H1 (cell line): Measurements from ENCODE around the gene SLC5A10. TPM values are rescaled to one million over a fixed set of nuclear protein-coding genes. Genes with fewer than 3 reads are reported as not detected.

Source experiments
- CTCF ChIA-PET: fragments of 300-600 bp; sonication (Branson Sonifier 250); formaldehyde crosslinking; loops from one replicate; lab custom pipeline; 2021; ENCODE audit not compliant: partially characterized antibody; lab: Charles Lee
- POLR2A ChIA-PET: fragments of 300-600 bp; sonication (Branson Sonifier 250); formaldehyde crosslinking; loops from one replicate; lab custom pipeline; 2021; ENCODE audit warnings: inconsistent platforms; ENCODE audit not compliant: partially characterized antibody; lab: Charles Lee
- DNase-seq, 2 experiments: peaks; one replicate each; pipeline versions ENCODE4 v3.0.0 to v3.0.0-alpha.2; 2010 to 2022; ENCODE audit warnings: low spot score in 2 of 2, low read depth in 1 of 2, mixed read lengths in 1 of 2
- FAIRE-seq: peaks from 2 replicates; lab custom pipeline; 2011; peaks lifted over from hg19 to GRCh38; lab: Jason Lieb, UNC
- H2AFZ ChIP-seq: 2 replicates; pipeline ENCODE4 v1.8.1; 2012; ENCODE audit warnings: low read length, inconsistent platforms
- H2AK5ac ChIP-seq: 2 replicates; pipeline ENCODE4 v1.6.1; 2013; ENCODE audit warnings: low read depth, low read length
- H2BK120ac ChIP-seq: replicated peaks from 2 replicates; pipeline ENCODE3; 2013; ENCODE audit warnings: low read depth, low read length, inconsistent platforms
- H2BK12ac ChIP-seq: 2 replicates; pipeline ENCODE4 v1.6.1; 2013; ENCODE audit warnings: low read depth, low read length
- H2BK15ac ChIP-seq: 2 replicates; pipeline ENCODE4 v1.6.1; 2013; ENCODE audit warnings: low read length
- H2BK20ac ChIP-seq: 2 replicates; pipeline ENCODE4 v1.6.1; 2013; ENCODE audit warnings: low read length
- H2BK5ac ChIP-seq: 2 replicates; pipeline ENCODE4 v1.6.1; 2013; ENCODE audit warnings: low read depth, low read length
- H3K14ac ChIP-seq: 2 replicates; pipeline ENCODE4 v1.6.1; 2013; ENCODE audit warnings: inconsistent platforms; ENCODE audit not compliant: insufficient read length
- H3K18ac ChIP-seq: 2 replicates; pipeline ENCODE4 v1.6.1; 2013; ENCODE audit warnings: low read length; ENCODE audit errors: extremely low read depth
- H3K23ac ChIP-seq: 2 replicates; pipeline ENCODE4 v1.6.1; 2013; ENCODE audit warnings: inconsistent platforms; ENCODE audit not compliant: insufficient read length
- H3K23me2 ChIP-seq: 2 replicates; pipeline ENCODE4 v1.6.1; 2013; ENCODE audit warnings: low read depth, low read length
- H3K27ac ChIP-seq: 2 replicates; pipeline ENCODE4 v1.6.1; 2011; ENCODE audit warnings: low read depth, low read length, inconsistent platforms
- H3K27me3 ChIP-seq, 4 experiments: replicated peaks in 1 of 4; 1 replicate in 1 of 4; 2 replicates in 3 of 4; pipeline versions ENCODE4 v1.6.1 to v1.8.1; 2011 to 2013; ENCODE audit warnings: low read length in 3 of 4, mild to moderate bottlenecking in 3 of 4, inconsistent platforms in 2 of 4, mixed read lengths in 2 of 4, moderate library complexity in 1 of 4; ENCODE audit not compliant: control insufficient read depth in 3 of 4, insufficient read depth in 3 of 4; ENCODE audit errors: extremely low read depth in 1 of 4
- H3K36me3 ChIP-seq, 4 experiments: 2 replicates each; pipeline versions ENCODE4 v1.6.1 to v1.8.1; 2011 to 2013; ENCODE audit warnings: mild to moderate bottlenecking in 4 of 4, low read length in 3 of 4, moderate library complexity in 2 of 4, control low read depth in 1 of 4, inconsistent platforms in 1 of 4; ENCODE audit not compliant: insufficient read depth in 4 of 4, control insufficient read depth in 2 of 4
- H3K4ac ChIP-seq: replicated peaks from 2 replicates; pipeline ENCODE3; 2013; ENCODE audit warnings: low read length, low read depth, mixed read lengths, inconsistent platforms; ENCODE audit not compliant: insufficient read length
- H3K4me1 ChIP-seq, 4 experiments: replicated peaks in 1 of 4; 1 replicate in 1 of 4; 2 replicates in 3 of 4; pipeline versions ENCODE4 v1.6.1 to v1.8.1; 2011 to 2013; ENCODE audit warnings: low read length in 3 of 4, inconsistent platforms in 2 of 4, mixed read lengths in 1 of 4; ENCODE audit not compliant: insufficient read depth in 4 of 4, control insufficient read depth in 3 of 4
- H3K4me2 ChIP-seq, 2 experiments: 2 replicates each; pipeline versions ENCODE4 v1.6.1 to v1.8.1; 2011 to 2013; ENCODE audit warnings: low read depth in 2 of 2, low read length in 2 of 2, control low read depth in 1 of 2, inconsistent platforms in 1 of 2, mild to moderate bottlenecking in 1 of 2; ENCODE audit not compliant: insufficient read depth in 1 of 2
- H3K4me3 ChIP-seq, 4 experiments: fragments of 200-600, 300-600 bp in 1 of 4; sonication (generic), shearing (Covaris generic), sonication (Bioruptor Twin) in 1 of 4; 2 replicates each; pipeline versions ENCODE4 v1.5.1 to v1.8.1; 2011 to 2016; ENCODE audit warnings: low read length in 4 of 4, low read depth in 3 of 4, control low read depth in 2 of 4, inconsistent platforms in 2 of 4, mild to moderate bottlenecking in 2 of 4, mixed read lengths in 1 of 4, moderate library complexity in 1 of 4; ENCODE audit not compliant: insufficient read depth in 2 of 4; ENCODE audit errors: extremely low read depth in 1 of 4
- H3K56ac ChIP-seq: replicated peaks from 2 replicates; pipeline ENCODE3; 2013; ENCODE audit warnings: low read depth, mild to moderate bottlenecking, mixed read lengths, low read length, inconsistent platforms; ENCODE audit not compliant: insufficient read length
- H3K79me1 ChIP-seq: 2 replicates; pipeline ENCODE4 v1.6.1; 2013; ENCODE audit warnings: low read depth, low read length, control low read depth
- H3K79me2 ChIP-seq, 2 experiments: 2 replicates each; pipeline versions ENCODE4 v1.6.1 to v1.8.1; 2012 to 2013; ENCODE audit warnings: low read length in 2 of 2, mild to moderate bottlenecking in 2 of 2, inconsistent platforms in 1 of 2; ENCODE audit not compliant: insufficient read depth in 2 of 2, control insufficient read depth in 1 of 2
- H3K9ac ChIP-seq, 4 experiments: replicated peaks in 1 of 4; 1 replicate in 1 of 4; 2 replicates in 3 of 4; pipeline versions ENCODE4 v1.6.1 to v1.8.1; 2011 to 2013; ENCODE audit warnings: low read depth in 3 of 4, low read length in 3 of 4, control low read depth in 2 of 4, mild to moderate bottlenecking in 2 of 4, moderate library complexity in 2 of 4, inconsistent platforms in 1 of 4; ENCODE audit errors: extremely low read depth in 1 of 4
- H3K9me3 ChIP-seq, 2 experiments: 2 replicates each; pipeline versions ENCODE4 v1.6.1 to v1.8.1; 2012 to 2013; ENCODE audit warnings: mild to moderate bottlenecking in 2 of 2, moderate library complexity in 2 of 2, control low read depth in 1 of 2, inconsistent platforms in 1 of 2, low read depth in 1 of 2, low read length in 1 of 2, mixed read lengths in 1 of 2; ENCODE audit not compliant: insufficient read depth in 2 of 2
- H4K20me1 ChIP-seq, 2 experiments: replicated peaks in 1 of 2; 2 replicates each; pipeline versions ENCODE3 to v1.8.1; 2011 to 2013; ENCODE audit warnings: inconsistent platforms in 2 of 2, low read length in 2 of 2, mild to moderate bottlenecking in 1 of 2; ENCODE audit not compliant: insufficient read depth in 2 of 2, control insufficient read depth in 1 of 2
- H4K5ac ChIP-seq: 2 replicates; pipeline ENCODE4 v1.6.1; 2013; ENCODE audit warnings: low read length, low read depth, mixed read lengths, inconsistent platforms; ENCODE audit not compliant: insufficient read length
- H4K8ac ChIP-seq: 2 replicates; pipeline ENCODE4 v1.8.0; 2013; ENCODE audit warnings: mild to moderate bottlenecking, moderate library complexity, low read length, inconsistent platforms; ENCODE audit not compliant: insufficient read depth; ENCODE audit errors: extremely low read depth
- H4K91ac ChIP-seq: replicated peaks from 2 replicates; pipeline ENCODE3; 2013; ENCODE audit warnings: low read length, mixed read lengths, inconsistent platforms; ENCODE audit not compliant: insufficient read length
- MAFK ChIP-seq: IDR thresholded peaks from 2 replicates; pipeline ENCODE4 v1.6.1; 2012; ENCODE audit warnings: low read depth, mild to moderate bottlenecking, improper control_type of control experiment, low read length
- RNF2 ChIP-seq: fragments of 200-900, 300-1000 bp; sonication (generic); IDR thresholded peaks from 2 replicates; pipeline ENCODE4 v1.7.1; 2016; ENCODE audit warnings: borderline replicate concordance, low read depth, mild to moderate bottlenecking, antibody characterized with exemption, low read length; ENCODE audit not compliant: poor library complexity, severe bottlenecking; ENCODE audit errors: missing control alignments
- WGBS, 2 experiments: shearing (Covaris generic) in 1 of 2; methylation state at CpG; one replicate each; pipeline versions ENCODE4 v1.1.6 to v1.1.7; 2013 to 2015; ENCODE audit warnings: low lambda C conversion rate in 2 of 2, mixed read lengths in 2 of 2, inconsistent platforms in 1 of 2, low coverage in 1 of 2, missing lambda C conversion rate in 1 of 2; ENCODE audit not compliant: insufficient replicate concordance in 2 of 2, insufficient coverage in 1 of 2, insufficient read length in 1 of 2; ENCODE audit errors: extremely low coverage in 1 of 2, missing lambda C conversion rate in 1 of 2; 5-methylcytosine and 5-hydroxymethylcytosine counted together
- polyA plus RNA-seq, 7 experiments: library from polyadenylated mRNA; depleted of rRNA in 3 of 7; stranded (reverse) in 5 of 7; unstranded in 2 of 7; fragments of >200 nt in 5 of 7; fragments of 200-250 nt in 2 of 7; gene quantifications; 1 replicate in 5 of 7; 2 replicates in 1 of 7; 4 replicates in 1 of 7; pipeline versions ENCODE4 v1.2.1 to v1.2.3, GENCODE V29; 2011 to 2013; ENCODE audit warnings: missing spikeins in 2 of 7, mixed read lengths in 2 of 7
- total RNA-seq: library from RNA; stranded (reverse); fragmentation: NEBNext Ultra II Directional; extraction: Animal tissue kit (Norgen Biotek cat#: 25700); gene quantifications from 2 replicates; pipeline ENCODE4 v1.2.1, GENCODE V29; 2021

Gene SLC5A10
- total and polyA plus RNA-seq, 2 of the 8 experiments (the other 6 are each of a cell fraction or from before 2014, with no cell fraction given), result 0.05 to 0.11 TPM

DNA sequence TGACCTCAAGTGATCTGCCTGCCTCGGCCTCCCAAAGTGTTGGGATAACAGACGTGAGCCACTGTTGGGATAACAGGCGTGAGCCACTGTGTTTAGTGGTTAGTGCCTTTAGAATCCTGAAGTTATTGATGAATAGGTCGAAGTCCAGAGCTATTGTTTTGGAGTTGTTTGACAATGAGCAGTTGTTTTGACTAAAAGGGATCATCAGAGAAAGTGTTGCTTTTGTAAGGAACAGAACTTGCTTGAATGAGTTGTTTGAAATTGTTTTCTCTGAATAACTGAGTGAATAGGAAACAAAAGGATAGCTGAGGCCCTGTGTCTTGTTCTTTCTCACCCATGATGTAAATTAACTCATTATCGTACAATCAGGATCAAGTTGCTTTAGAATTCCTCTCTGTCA lies 47.5 kb upstream of the SLC5A10 start:
- Histone ChIP-seq H3K9me3 (no peaks in the 10 kb centered on the region), H2AFZ (no peak overlapping the region), H2BK20ac (no peak overlapping the region), H3K79me1 (no peaks in the 10 kb centered on the region), H3K23me2 (no peaks in the 10 kb centered on the region), H3K56ac (no peak overlapping the region), H3K79me2 (no peaks in the 10 kb centered on the region), H4K8ac (no peak overlapping the region), H2BK120ac (no peak overlapping the region), H3K14ac (no peak overlapping the region), H2BK5ac (no peak overlapping the region), H3K36me3 (peaks cover 3 to 7% (median 5%) of the 10 kb centered on the region in 4 experiments; a peak in 5 of 8 replicates), H4K5ac (no peak overlapping the region), H3K23ac (no peak overlapping the region), H3K4me1 (no peaks in the 10 kb centered on the region), H3K9ac (no peak overlapping the region), H2BK15ac (no peak overlapping the region), H4K91ac (no peak overlapping the region), H4K20me1 (peaks cover 0 to 2% of the 10 kb centered on the region in 2 experiments), H2BK12ac (no peak overlapping the region), H2AK5ac (no peak overlapping the region), H3K27ac (no peak overlapping the region), H3K4me3 (no peak overlapping the region), H3K18ac (no peak overlapping the region), H3K27me3 (no peaks in the 10 kb centered on the region), H3K4ac (no peak overlapping the region), H3K4me2 (no peak overlapping the region)
- no peak for FAIRE-seq
- DNase-seq, result no peak
- CTCF ChIA-PET, result interaction anchor here (0.8 to 0.9 kb wide), 2 partner anchors 27 to 91 kb away, joined by 4 read pairs; no protein-coding TSS in a partner anchor
- no peak for TF ChIP-seq MAFK
- no peak for TF ChIP-seq RNF2
- POLR2A ChIA-PET, result interaction anchor here (0.6 kb wide), 1 partner anchor 15 kb away, joined by 3 read pairs; no protein-coding TSS in a partner anchor
- 88% methylated on average over 5 of the region's 5 CpGs; no CpG with 5 or more reads in 1 of the 2 experiments for WGBS, 2 experiments
